KOPT-K1 (cell line): ENCODE measurements around the gene CNTN4.

Experiments
- H3K27ac ChIP-seq: fragments of 200-600 bp; sonication (generic); 2 replicates; pipeline ENCODE4 v1.5.1; 2016; ENCODE audit warnings: antibody characterized with exemption, mild to moderate bottlenecking, low read depth, low read length; ENCODE audit not compliant: poor library complexity, severe bottlenecking
- H3K36me3 ChIP-seq: fragments of 200-600 bp; sonication (generic); 2 replicates; pipeline ENCODE4 v1.5.1; 2017; ENCODE audit warnings: antibody characterized with exemption, mild to moderate bottlenecking, low read length, moderate library complexity; ENCODE audit not compliant: insufficient read depth
- H3K9me3 ChIP-seq: fragments of 200-600 bp; sonication (generic); 2 replicates; pipeline ENCODE4 v1.5.1; 2017; ENCODE audit warnings: antibody characterized with exemption, low read length, mild to moderate bottlenecking; ENCODE audit not compliant: insufficient read depth, poor library complexity, severe bottlenecking

CNTN4 gene

GRCh38 chr3:2653706-2654105 lies 555.0 kb downstream of the CNTN4 start:
- no peaks in the 10 kb centered on the region for H3K36me3 ChIP-seq
- no peaks in the 10 kb centered on the region for H3K9me3 ChIP-seq
- H3K27ac ChIP-seq: no peak overlapping the region

GRCh38 chr3:2655229-2655701 lies 556.6 kb downstream of the CNTN4 start:
- Histone ChIP-seq H3K36me3 (no peaks in the 10 kb centered on the region), H3K27ac (no peak overlapping the region), H3K9me3 (no peaks in the 10 kb centered on the region)

GRCh38 chr3:2656806-2657777 lies 558.4 kb downstream of the CNTN4 start:
- Histone ChIP-seq H3K36me3 (no peaks in the 10 kb centered on the region), H3K27ac (no peak overlapping the region), H3K9me3 (no peaks in the 10 kb centered on the region)

GRCh38 chr3:2657971-2658370 lies 559.3 kb downstream of the CNTN4 start:
- Histone ChIP-seq H3K36me3 (no peaks in the 10 kb centered on the region), H3K9me3 (no peaks in the 10 kb centered on the region), H3K27ac (no peak overlapping the region)

GRCh38 chr3:2659896-2660295 lies 561.2 kb downstream of the CNTN4 start:
- Histone ChIP-seq H3K36me3 (no peaks in the 10 kb centered on the region), H3K27ac (no peak overlapping the region), H3K9me3 (no peaks in the 10 kb centered on the region)

GRCh38 chr3:2661078-2661477 lies 562.4 kb downstream of the CNTN4 start:
- Histone ChIP-seq H3K36me3 (no peaks in the 10 kb centered on the region), H3K27ac (no peak overlapping the region), H3K9me3 (no peaks in the 10 kb centered on the region)

GRCh38 chr3:2677501-2677900 lies 578.8 kb downstream of the CNTN4 start:
- H3K36me3 ChIP-seq: no peaks in the 10 kb centered on the region
- no peak overlapping the region for H3K27ac ChIP-seq
- no peaks in the 10 kb centered on the region for H3K9me3 ChIP-seq

- Histone ChIP-seq H3K9me3 (no peaks in the 10 kb centered on the region), H3K27ac (no peak overlapping the region), H3K36me3 (no peaks in the 10 kb centered on the region)
Observed at GRCh38 chr3:2680236-2680635, 581.6 kb downstream of the CNTN4 start.

GRCh38 chr3:2684046-2684445 lies 585.4 kb downstream of the CNTN4 start:
- Histone ChIP-seq H3K27ac (no peak overlapping the region), H3K36me3 (no peaks in the 10 kb centered on the region), H3K9me3 (no peaks in the 10 kb centered on the region)

GRCh38 chr3:2686816-2687502 lies 588.3 kb downstream of the CNTN4 start:
- Histone ChIP-seq H3K36me3 (no peaks in the 10 kb centered on the region), H3K9me3 (no peaks in the 10 kb centered on the region), H3K27ac (no peak overlapping the region)

GRCh38 chr3:2697589-2697988 lies 598.9 kb downstream of the CNTN4 start:
- Histone ChIP-seq H3K27ac (no peak overlapping the region), H3K36me3 (no peaks in the 10 kb centered on the region), H3K9me3 (no peaks in the 10 kb centered on the region)

GRCh38 chr3:2701471-2701870 lies 602.8 kb downstream of the CNTN4 start:
- H3K9me3 ChIP-seq: no peaks in the 10 kb centered on the region
- no peak overlapping the region for H3K27ac ChIP-seq
- H3K36me3 ChIP-seq: no peaks in the 10 kb centered on the region

- H3K9me3 ChIP-seq: no peaks in the 10 kb centered on the region
- H3K27ac ChIP-seq: no peak overlapping the region
- no peaks in the 10 kb centered on the region for H3K36me3 ChIP-seq
Observed at GRCh38 chr3:2706144-2706835, 607.6 kb downstream of the CNTN4 start.

- no peaks in the 10 kb centered on the region for H3K36me3 ChIP-seq
- no peaks in the 10 kb centered on the region for H3K9me3 ChIP-seq
- H3K27ac ChIP-seq: no peak overlapping the region
Observed at GRCh38 chr3:2706836-2707210, 608.2 kb downstream of the CNTN4 start.

- no peak overlapping the region for H3K27ac ChIP-seq
- H3K36me3 ChIP-seq: no peaks in the 10 kb centered on the region
- H3K9me3 ChIP-seq: no peaks in the 10 kb centered on the region
Observed at GRCh38 chr3:2711081-2711480, 612.4 kb downstream of the CNTN4 start.
